HG03558 (cell line): Measurements from ENCODE around the gene P4HTM.
"Not testable (repeated sequence)": the region's sequence is repeated elsewhere in the genome, so short reads cannot be mapped to it uniquely, and the experiment has no call there.

ENCODE experiments used
- ATAC-seq: cut with Tn5 transposase; IDR thresholded peaks from one replicate; pipeline ENCODE4 v1.9.1; 2021; ENCODE audit warnings: moderate number of reproducible peaks; ENCODE audit not compliant: unreplicated experiment; ENCODE audit errors: extremely low read depth

P4HTM gene

DNA sequence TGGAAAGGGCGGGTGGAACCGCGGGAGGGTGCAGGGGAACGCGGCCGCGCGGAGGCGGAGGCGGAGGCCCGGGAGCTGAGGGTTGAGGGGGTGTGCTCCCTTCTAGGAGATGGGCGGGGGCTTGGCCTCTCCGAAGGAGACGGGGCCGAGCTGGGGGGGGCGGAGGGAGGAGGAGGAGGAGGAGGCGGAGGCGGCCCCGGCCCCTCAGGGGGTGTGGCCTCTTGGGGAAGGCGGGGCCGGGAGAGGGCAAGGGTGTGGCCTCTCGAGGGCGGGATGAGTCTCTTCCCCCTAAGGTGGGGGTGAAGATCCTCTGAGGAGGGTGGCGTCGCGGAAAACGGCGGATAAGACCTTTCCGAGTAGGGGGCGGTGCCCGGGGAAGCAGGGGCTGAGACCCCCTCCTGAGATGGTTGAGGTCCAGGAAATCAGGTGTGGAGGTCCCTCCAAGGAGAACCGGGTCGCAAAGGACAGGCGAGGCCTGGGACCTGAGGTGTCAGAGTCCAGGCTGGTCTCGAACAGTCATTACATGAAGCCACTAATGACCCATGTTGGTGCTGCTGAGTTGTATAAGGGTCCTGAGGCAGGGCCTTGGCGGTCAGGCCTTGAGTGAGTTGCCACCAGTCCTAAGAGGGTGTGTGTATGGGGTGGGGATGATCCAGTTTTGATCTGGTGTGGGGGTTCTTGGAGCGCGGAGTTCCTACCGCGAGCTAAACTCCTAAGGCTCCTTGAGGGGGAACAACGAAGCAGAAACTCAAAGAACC lies 17.9 kb downstream of the P4HTM start:
- ATAC-seq: no peak

DNA sequence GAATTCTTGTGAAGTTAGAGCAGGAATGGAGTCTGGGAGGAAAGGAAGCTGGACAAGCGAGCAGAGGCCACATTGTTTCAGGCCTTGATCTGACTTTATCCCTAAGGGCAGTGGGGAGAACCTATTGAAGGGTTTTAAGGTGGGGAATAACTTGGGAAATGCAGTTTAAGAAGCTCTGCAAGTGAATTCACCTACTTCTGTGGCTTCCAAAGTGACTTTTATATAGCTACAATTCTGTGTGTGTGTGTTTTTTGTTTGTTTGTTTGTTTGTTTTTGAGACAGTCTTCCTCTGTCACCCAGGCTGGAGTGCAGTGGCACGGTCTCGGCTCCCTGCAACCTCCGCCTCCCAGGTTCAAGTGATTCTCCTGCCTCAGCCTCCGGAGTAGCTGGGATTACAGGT lies 18.6 kb downstream of the P4HTM start:
- ATAC-seq: not testable (repeated sequence)

DNA sequence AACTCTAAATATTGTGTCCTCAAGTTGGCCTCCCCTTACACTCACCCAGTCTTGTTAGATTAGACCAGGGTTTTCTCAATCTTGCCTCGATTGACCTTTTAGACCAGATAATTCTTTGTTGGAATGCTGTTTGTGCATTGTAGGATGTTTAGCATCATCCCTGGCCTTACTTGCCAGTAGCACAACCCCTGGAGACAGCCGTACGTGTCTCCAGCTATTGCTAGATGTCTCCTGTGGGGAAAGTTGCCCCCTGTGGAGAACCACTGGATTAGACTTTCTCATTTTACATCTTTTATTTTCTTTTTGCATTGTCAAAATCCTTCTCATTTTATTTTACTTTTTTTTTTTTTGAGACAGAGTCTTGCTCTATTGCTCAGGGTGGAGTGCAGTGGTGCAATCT lies 19.4 kb downstream of the P4HTM start:
- ATAC-seq: no peak

DNA sequence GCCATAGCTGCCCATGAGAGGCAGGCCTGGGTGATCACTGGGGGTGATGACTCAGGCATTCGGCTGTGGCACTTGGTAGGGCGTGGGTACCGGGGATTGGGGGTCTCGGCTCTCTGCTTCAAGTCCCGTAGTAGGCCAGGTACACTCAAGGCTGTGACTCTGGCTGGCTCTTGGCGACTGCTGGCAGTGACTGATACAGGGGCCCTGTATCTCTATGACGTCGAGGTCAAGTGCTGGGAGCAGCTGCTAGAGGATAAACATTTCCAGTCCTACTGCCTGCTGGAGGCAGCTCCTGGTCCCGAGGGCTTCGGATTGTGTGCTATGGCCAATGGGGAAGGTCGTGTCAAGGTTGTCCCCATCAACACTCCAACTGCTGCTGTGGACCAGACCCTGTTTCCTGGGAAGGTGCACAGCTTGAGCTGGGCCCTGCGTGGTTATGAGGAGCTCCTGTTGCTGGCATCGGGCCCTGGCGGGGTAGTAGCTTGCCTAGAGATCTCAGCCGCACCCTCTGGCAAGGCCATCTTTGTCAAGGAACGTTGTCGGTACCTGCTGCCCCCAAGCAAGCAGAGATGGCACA lies 22.5 kb downstream of the P4HTM start:
- ATAC-seq: no peak

DNA sequence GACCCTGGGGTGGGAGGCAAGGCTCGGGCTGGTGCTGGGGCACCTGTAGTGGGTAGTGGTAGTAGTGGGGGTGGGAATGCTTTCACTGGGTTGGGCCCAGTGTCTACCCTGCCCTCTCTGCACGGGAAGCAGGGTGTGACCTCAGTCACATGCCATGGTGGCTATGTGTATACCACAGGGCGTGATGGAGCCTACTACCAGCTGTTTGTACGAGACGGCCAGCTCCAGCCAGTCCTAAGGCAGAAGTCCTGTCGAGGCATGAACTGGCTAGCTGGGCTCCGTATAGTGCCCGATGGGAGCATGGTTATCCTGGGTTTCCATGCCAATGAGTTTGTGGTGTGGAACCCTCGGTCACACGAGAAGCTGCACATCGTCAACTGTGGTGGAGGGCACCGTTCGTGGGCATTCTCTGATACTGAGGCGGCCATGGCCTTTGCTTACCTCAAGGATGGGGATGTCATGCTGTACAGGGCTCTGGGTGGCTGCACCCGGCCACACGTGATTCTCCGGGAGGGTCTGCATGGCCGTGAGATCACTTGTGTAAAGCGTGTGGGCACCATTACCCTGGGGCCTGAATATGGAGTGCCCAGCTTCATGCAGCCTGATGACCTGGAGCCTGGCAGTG lies 23.2 kb downstream of the P4HTM start:
- ATAC-seq: no peak

DNA sequence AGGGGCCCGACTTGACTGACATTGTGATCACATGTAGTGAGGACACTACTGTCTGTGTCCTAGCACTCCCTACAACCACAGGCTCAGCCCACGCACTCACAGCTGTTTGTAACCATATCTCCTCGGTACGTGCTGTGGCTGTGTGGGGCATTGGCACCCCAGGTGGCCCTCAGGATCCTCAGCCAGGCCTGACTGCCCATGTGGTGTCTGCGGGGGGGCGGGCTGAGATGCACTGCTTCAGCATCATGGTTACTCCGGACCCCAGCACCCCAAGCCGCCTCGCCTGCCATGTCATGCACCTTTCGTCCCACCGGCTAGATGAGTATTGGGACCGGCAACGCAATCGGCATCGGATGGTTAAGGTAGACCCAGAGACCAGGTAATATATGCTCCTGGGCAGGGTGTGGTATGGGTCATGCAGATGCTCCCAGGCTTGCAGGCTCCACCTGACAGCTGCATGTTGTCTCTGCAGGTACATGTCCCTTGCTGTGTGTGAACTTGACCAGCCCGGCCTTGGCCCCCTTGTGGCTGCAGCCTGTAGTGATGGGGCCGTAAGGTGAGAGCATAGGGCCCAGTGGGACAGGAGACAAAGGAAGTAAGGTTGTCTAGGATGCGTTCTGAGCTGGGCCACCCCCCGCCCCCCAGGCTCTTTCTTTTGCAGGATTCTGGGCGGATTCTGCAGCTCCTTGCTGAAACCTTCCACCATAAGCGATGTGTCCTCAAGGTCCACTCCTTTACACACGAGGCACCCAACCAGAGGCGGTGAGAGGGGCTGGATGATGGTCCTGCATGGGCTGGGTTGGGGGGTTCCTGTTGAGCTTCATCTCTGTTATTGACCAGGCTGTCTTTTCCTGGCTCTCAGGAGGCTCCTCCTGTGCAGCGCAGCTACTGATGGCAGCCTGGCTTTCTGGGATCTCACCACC lies 24.0 kb downstream of the P4HTM start:
- no peak for ATAC-seq

DNA sequence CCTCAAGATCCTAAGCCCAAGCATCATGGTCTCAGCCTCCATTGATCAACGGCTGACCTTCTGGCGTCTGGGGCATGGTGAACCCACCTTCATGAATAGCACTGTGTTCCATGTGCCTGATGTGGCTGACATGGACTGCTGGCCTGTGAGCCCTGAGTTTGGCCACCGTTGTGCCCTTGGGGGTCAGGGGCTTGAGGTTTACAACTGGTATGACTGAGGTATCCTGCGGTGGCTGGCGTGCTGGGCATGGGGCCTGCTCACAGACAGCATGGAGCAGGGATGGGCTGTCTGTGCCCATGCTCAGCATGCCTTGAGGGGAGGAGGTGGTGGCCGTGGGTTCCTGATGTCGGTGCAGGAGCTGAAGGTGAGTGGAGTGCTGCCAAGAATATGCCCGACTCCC lies 25.0 kb downstream of the P4HTM start:
- ATAC-seq: no peak

DNA sequence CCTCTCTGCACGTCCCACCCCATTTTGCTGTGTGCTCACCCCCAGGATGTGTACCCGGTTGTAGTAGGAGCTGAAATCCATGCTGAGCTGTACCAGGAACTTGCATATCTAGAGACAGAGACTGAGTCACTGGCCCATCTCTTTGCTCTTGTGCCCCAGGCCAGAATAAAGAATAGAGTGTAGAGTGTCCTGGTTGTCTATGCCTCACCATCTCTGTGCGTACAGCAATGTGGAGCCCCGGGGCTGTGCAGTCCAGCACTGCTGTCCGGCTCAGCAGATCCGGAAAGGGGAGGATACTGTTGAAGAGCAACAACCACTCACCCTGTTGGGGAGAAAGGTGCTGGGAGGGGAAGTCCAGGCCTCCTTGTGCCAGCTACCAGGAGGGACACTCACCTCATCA lies 25.7 kb downstream of the P4HTM start:
- ATAC-seq: no peak

DNA sequence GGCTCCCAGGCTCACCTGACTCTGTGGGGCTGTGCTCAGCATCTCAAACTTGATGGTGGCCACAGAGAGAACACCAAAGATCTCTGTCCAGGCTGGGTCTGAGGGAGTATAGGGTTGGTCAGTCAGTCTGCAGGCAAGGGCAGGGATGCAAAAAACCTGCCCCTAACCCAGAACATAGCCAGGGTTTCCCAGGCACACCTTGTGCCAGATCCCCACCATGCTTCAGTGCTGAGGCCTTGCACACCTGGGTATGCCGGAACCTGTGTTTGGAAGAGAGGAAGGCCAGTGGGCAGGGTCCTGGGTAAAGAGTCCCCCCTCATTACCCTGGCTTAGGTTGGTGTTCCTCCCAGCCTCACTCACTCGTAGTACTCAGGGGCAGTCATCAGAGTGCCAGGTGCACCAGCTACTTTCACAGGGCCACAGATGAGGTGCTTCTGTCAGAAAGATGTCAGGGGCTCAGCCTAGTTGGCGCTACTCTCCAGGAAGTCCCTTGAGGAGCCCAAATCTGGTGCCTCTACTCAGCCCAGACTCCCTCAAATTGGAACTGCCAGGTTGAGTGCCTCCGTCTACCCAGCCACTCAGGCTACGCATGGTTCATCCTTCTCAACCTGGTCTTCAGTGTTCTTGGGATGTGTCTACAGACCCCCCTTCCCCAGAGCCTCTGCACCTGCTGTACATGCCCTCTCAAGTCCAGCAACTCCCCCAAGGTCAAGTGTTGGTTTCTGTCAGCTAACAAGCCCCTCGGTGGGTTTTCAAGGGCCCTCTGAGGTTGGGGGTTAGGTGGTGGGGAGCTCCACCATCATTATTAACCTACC lies 26.6 kb downstream of the P4HTM start:
- ATAC-seq: no peak

DNA sequence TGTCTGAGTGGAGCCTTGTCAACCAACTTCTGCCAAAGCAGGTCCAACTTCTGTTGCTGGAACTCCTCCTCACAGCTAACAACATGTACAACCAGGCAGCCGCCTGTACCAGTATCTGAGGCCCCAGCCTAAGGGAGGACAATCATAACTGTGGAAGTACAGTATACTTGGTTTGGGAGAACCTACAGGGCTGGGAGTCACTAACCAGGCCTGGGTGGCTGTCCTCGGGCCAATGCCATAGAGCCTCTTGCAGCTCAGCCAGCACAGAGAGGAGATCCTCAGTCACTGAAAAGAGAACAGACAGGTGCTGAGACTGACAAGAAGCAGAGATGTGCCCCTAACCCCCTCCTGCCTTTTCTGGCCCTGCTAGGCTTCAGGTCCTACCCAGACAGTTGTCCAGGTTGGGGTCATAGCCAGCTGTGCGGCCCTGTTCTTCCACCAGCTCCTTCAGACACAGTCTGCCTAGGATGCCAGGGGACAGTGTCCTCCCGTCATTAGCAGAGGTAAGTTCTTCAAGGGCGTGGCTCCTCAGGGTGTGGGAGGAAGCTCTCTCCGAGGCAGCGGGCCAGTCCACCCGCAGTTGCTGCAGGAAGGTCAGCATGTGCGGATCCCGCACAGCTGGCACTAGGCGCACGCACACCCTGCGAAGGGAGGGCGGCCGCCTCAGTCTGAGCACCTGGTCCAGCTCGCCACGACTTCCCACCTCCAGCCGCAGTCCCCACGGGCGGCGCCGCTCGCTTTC lies 27.4 kb downstream of the P4HTM start:
- ATAC-seq: no peak

DNA sequence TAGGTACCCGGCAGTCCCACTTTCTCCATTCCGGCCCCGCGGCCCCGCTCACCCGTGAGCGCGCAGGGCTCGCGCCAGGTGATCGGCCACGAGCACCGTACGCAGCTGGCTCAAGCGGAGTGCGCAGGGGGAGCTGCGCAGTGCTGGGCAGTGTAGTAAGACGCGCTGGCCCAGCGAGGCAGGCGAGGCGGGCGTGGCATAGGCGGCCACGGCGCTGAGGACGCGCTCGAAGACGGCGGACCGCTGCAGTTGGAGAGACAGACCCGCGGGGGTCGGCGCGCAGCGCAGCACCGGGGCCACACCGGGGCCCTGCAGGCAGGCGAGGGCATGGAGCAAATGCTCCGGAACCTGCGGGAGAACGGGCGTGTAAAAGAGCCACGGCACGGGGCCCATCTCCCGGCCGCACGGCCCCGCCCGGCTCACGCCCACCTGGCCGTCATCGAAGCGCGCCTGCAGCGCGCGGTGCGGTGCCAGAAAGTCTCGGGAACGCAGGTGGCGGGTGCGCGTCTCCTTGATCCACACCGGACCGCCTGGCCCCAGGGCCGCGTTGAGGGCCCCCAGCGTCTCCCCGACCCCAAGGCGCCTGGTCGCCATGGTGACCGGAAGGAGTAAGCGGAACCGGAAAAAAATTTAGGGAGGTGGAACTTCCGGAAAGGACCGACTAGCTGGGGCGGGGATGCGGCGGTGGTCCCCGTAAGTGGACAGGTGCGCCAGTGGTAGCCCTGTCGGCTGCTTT lies 28.1 kb downstream of the P4HTM start, which contains the start of gene DALRD3:
DALRD3 (minus strand) TSS at position 610 of the 736 bp plus-strand sequence; CDS start at position 594, 16 bp downstream.
- no peak for ATAC-seq

DNA sequence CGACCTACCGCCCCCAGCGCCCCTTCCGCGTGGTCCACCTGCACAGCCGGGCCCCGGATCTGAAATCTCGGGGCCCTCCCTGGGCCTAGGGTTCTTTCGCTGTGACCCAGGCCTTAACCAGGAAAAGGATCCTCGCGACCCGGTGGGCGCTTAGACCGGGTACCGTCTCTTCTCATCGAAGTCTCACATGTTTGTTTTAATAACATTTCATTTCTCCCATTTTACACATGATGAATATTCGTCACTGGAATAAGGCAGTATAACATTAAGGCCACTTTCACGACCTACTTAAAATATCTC lies 28.6 kb downstream of the P4HTM start:
- ATAC-seq: no peak

DNA sequence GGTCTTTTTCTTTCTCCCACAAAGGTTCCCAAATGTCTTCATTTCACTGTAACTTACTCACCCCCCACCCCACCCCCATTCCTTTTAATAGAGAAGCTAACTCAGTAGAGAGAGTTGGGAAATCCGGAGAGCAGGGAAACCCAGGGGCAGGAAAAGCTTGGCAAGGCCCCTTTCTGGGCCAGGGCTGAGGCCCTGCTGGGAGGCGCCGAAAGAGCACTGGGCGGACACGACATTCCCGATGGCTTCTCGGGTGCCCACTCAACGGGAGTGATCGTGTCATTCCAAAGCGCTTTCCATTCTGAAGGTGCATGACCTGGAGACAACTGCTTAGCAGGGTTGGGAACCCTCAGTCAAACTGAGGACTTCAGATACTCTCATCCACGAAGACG lies 29.9 kb downstream of the P4HTM start:
- ATAC-seq: no peak

DNA sequence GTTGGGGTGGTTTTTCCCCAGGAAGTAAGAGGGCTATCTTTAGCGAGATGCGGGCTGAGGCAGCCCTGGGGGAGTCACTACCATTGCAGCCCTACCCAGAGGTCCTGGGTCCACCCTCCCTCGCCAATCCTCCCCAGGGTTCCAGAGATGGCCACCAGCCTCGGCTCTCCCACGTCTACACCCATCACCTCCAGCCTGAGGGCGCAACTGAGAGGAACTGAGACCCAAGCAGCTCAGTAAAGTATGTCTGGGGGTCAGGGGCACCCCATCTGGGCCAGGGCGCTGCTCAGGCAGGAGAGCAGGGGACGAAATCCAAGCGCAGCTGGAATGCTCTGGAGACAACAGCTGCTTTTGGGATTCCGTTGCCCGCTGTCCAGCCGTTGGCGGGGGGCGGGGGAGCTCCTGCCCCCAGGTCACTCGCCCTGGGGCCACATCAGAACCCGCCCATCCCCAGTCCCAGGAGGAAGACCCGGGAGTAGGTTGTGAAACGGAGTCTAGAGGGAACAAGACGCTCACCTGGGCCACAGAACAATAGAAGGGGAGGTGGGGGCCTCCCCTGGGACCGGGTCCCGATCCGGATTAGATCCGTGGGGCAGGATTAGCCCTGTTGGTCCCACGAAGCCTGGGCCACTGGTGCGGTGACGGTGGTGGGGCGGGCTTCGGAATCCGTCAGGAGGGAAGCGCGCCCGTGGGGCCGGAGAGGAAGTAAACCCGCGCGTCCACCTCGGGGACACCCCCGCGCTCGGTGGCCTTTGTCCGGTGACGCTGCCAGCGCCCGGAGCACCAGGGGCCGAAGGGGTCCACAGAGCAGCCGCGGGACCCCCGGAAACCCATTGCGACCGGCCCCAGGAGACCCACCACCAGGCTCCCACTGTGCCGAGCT lies 30.5 kb downstream of the P4HTM start:
- ATAC-seq: no peak

DNA sequence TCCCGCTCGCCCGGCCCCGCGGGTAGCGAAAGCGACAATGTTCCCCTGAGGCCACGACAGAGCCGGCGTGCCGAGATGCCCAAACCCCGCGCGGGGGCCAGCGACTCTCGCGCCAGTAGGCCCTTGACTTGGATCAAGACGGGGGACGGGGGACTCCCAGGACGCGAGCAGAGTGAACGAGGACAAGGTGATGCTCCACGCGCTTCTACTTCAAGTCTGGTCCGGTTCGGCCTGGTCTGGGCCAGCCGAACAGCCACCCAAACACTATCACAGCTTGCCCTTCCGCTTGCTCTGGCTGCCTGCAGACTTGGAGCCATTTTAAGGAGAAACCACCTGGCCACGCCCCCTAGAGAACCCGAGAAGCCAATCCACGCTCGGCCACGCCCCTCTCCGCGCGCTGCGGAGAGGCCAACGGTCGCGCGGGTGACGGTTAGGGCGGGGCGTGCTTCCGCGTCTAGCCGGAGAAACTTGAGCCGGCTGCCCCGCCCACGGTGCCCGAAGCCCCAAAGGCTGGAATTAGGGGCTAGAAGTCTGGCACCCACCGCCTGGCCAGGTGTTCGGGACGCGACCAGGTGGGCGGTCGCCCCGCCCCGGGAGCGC lies 31.3 kb downstream of the P4HTM start:
- ATAC-seq: peak; percentile 27

DNA sequence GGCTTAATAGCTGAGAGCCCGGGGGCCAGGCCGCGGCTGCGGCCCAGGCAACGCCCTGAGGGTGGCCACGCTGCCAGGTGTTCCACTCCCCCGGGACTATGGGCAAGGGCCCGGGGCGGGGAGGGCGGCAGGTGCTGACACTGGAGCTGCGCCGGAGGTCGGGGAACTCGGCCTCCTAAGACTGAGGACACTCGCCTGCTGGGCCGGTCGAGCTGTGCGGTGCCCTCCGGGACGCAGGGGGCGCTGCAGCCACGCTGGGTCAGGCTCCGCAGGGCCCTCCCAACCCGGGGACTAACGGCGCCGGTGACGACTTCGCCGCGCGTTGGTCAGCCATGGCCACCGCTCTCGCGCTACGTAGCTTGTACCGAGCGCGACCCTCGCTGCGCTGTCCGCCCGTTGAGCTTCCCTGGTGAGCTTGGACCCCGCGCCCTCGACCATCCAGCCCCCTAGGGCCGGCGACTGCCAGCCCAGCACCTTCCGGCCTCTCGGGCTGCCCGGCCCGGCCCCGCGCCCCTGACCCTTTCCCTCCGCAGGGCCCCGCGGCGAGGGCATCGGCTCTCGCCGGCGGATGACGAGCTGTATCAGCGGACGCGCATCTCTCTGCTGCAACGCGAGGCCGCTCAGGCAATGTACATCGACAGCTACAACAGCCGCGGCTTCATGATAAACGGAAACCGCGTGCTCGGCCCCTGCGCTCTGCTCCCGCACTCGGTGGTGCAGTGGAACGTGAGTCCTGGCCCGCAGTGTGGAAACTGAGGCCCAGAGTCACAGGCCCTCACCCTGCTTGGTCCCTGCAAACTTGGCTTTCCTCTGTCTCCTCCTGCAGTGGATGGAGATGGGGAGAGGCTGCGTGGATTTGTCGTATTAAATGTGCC lies 32.0 kb downstream of the P4HTM start, which contains the start of gene NDUFAF3:
NDUFAF3 (plus strand) TSS at position 309 of the 875 bp plus-strand sequence; CDS start at position 333, 24 bp downstream.
- peak; percentile 40 for ATAC-seq
